Erythroblast (primary cell): ENCODE data around the gene PDE8B.

Experiments
- GATA1 ChIP-seq: IDR thresholded peaks from 2 replicates; pipeline ENCODE4 v1.6.1; 2011; ENCODE audit warnings: low read depth, mild to moderate bottlenecking, control low read depth, low read length, moderate library complexity
- POLR2A ChIP-seq: IDR thresholded peaks from 2 replicates; pipeline ENCODE4 v1.6.1; 2011; ENCODE audit warnings: mild to moderate bottlenecking, low read length

DNA sequence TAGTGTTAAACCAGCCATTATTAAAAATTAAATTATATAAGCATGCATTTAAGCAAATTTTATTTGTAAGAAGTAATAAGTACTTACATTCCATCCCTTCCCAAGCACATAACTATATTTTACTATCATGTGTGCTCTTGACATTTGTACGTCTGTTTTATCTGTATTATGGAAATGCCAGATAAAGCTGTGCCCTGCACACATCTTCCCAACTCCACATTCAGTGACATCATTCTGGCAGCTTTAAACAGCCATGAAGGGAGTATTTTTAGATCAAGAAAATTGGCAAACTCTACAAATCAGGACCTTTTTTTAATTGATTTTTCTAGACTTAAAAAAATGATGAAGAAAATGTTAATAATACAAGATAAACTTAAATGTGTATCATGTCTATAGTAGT is 150.5 kb downstream of the PDE8B start:
- TF ChIP-seq POLR2A = no peak
- no peak for TF ChIP-seq GATA1
